IPS-18c (cell line): ENCODE measurements around the gene ABCA3.
"Not testable (repeated sequence)": the region's sequence is repeated elsewhere in the genome, so short reads cannot be mapped to it uniquely, and the experiment has no call there.

ENCODE experiments used
- H3K4me3 ChIP-seq: 2 replicates; pipeline ENCODE4 v1.7.0; 2013; ENCODE audit warnings: low read depth, mild to moderate bottlenecking, low read length, moderate library complexity; ENCODE audit not compliant: insufficient read depth
- H3K9me3 ChIP-seq: one replicate; pipeline ENCODE4 v1.6.1; 2013; ENCODE audit warnings: mild to moderate bottlenecking, low read length, moderate library complexity; ENCODE audit not compliant: control insufficient read depth, insufficient read depth

Gene ABCA3

GRCh38 chr16:2340564-2341455 lies at the start of gene ABCA3:
Gene ABCA3 (minus strand): TSS chr16:2340728. CDS start chr16:2326466, 14,262 bp downstream.
- H3K4me3 ChIP-seq: peak within 1 kb of the TSS; percentile 77

GRCh38 chr16:2388875-2389433 lies 48.4 kb upstream of the ABCA3 start:
- no peak overlapping the region; the same call in 1 of the 2 replicates for H3K4me3 ChIP-seq
- H3K9me3 ChIP-seq: peaks cover 9% of the 10 kb centered on the region

More at GRCh38 chr16:2340564-2341455, at the start of gene ABCA3:
- peaks cover 2% of the 10 kb centered on the region for H3K9me3 ChIP-seq

- Histone ChIP-seq H3K4me3 (no peak overlapping the region; the same call in 1 of the 2 replicates), H3K9me3 (peaks cover 9% of the 10 kb centered on the region)
Observed at GRCh38 chr16:2388139-2388874, 47.8 kb upstream of the ABCA3 start.

GRCh38 chr16:2386990-2387389 lies 46.5 kb upstream of the ABCA3 start:
- no peak overlapping the region for H3K4me3 ChIP-seq
- peaks cover 9% of the 10 kb centered on the region for H3K9me3 ChIP-seq

- H3K9me3 ChIP-seq: not testable (repeated sequence)
- H3K4me3 ChIP-seq: 0 out of 2 replicates have a peak overlapping the region, but pooled peaks have one; percentile 3
Observed at GRCh38 chr16:2385982-2386381, 45.5 kb upstream of the ABCA3 start.

GRCh38 chr16:2385190-2385836 lies 44.8 kb upstream of the ABCA3 start:
- Histone ChIP-seq H3K4me3 (0 out of 2 replicates have a peak overlapping the region, but pooled peaks have one; percentile 3), H3K9me3 (peaks cover 9% of the 10 kb centered on the region)

- no peak overlapping the region for H3K4me3 ChIP-seq
- peaks cover 9% of the 10 kb centered on the region for H3K9me3 ChIP-seq
Observed at GRCh38 chr16:2384426-2384825, 43.9 kb upstream of the ABCA3 start.

- H3K9me3 ChIP-seq: peaks cover 4% of the 10 kb centered on the region
Observed at GRCh38 chr16:2383501-2383900, 43.0 kb upstream of the ABCA3 start.

GRCh38 chr16:2374644-2375043 lies 34.1 kb upstream of the ABCA3 start:
- no peak overlapping the region for H3K4me3 ChIP-seq
- no peaks in the 10 kb centered on the region for H3K9me3 ChIP-seq

More at GRCh38 chr16:2383501-2383900, 43.0 kb upstream of the ABCA3 start:
- H3K4me3 ChIP-seq: no peak overlapping the region

- no peak overlapping the region for H3K4me3 ChIP-seq
- no peaks in the 10 kb centered on the region for H3K9me3 ChIP-seq
Observed at GRCh38 chr16:2373176-2373575, 32.6 kb upstream of the ABCA3 start.

- H3K9me3 ChIP-seq: no peaks in the 10 kb centered on the region
- H3K4me3 ChIP-seq: no peak overlapping the region
Observed at GRCh38 chr16:2372684-2373083, 32.2 kb upstream of the ABCA3 start.

GRCh38 chr16:2371421-2371820 lies 30.9 kb upstream of the ABCA3 start:
- Histone ChIP-seq H3K9me3 (no peaks in the 10 kb centered on the region), H3K4me3 (no peak overlapping the region)

GRCh38 chr16:2370721-2371120 lies 30.2 kb upstream of the ABCA3 start:
- Histone ChIP-seq H3K4me3 (no peak overlapping the region), H3K9me3 (no peaks in the 10 kb centered on the region)

GRCh38 chr16:2366660-2367309 lies 26.3 kb upstream of the ABCA3 start:
- Histone ChIP-seq H3K4me3 (no peak overlapping the region), H3K9me3 (no peaks in the 10 kb centered on the region)

GRCh38 chr16:2365397-2366294 lies 25.1 kb upstream of the ABCA3 start:
- Histone ChIP-seq H3K4me3 (no peak overlapping the region), H3K9me3 (no peaks in the 10 kb centered on the region)

GRCh38 chr16:2364638-2365210 lies 24.2 kb upstream of the ABCA3 start:
- no peak overlapping the region for H3K4me3 ChIP-seq

More at GRCh38 chr16:2364638-2365210, 24.2 kb upstream of the ABCA3 start:
- H3K9me3 ChIP-seq: no peaks in the 10 kb centered on the region
